Stimulated activated CD4-positive, alpha-beta T cell treated with anti-CD3 and anti-CD28 coated beads, Interleukin-1b, Interleukin-23, amount 100 ng/mL, for 1 hour (primary cell): Measurements from ENCODE around the gene VIPR1.
"Not testable (repeated sequence)": the region's sequence is repeated elsewhere in the genome, so short reads cannot be mapped to it uniquely, and the experiment has no call there.

ENCODE experiments used
- DNase-seq, 2 donors: peaks; one replicate each; pipeline ENCODE4 v3.0.0-alpha.2; 2020; ENCODE audit warnings: low read depth in 2 of 2

VIPR1 gene

GRCh38 chr3:42532229-42532628 is 29.8 kb downstream of the VIPR1 start:
- no peak for DNase-seq

GRCh38 chr3:42533161-42533897 is 30.9 kb downstream of the VIPR1 start:
- DNase-seq = no peak

- no peak for DNase-seq
These were observed 33.7 kb downstream of the VIPR1 start for GRCh38 chr3:42535981-42536784.

- DNase-seq = no peak
These were observed 34.9 kb downstream of the VIPR1 start for GRCh38 chr3:42537350-42537749.

- DNase-seq = peak; percentile 20 to 38
These were observed 37.6 kb downstream of the VIPR1 start for GRCh38 chr3:42539871-42540714.

GRCh38 chr3:42541079-42541478 is 38.6 kb downstream of the VIPR1 start:
- no peak for DNase-seq

- no peak for DNase-seq
These were observed 42.2 kb downstream of the VIPR1 start for GRCh38 chr3:42544492-42545283.

- DNase-seq = no peak
These were observed 42.9 kb downstream of the VIPR1 start for GRCh38 chr3:42545284-42545900.

GRCh38 chr3:42546691-42547213 is 44.3 kb downstream of the VIPR1 start:
- DNase-seq = no peak

- peak; percentile 26 to 50 for DNase-seq
These were observed 45.0 kb downstream of the VIPR1 start for GRCh38 chr3:42547401-42547945.

- DNase-seq = no peak
These were observed 46.7 kb downstream of the VIPR1 start for GRCh38 chr3:42549131-42549530.

- DNase-seq = no peak
These were observed 47.8 kb downstream of the VIPR1 start for GRCh38 chr3:42550250-42550649.

- DNase-seq = no peak
These were observed 50.4 kb downstream of the VIPR1 start for GRCh38 chr3:42552830-42553229.

GRCh38 chr3:42556089-42556632 is 53.7 kb downstream of the VIPR1 start:
- DNase-seq = no peak

GRCh38 chr3:42556817-42557216 is 54.4 kb downstream of the VIPR1 start:
- not testable (repeated sequence) for DNase-seq

GRCh38 chr3:42557854-42558253 is 55.4 kb downstream of the VIPR1 start:
- no peak for DNase-seq

- no peak for DNase-seq
These were observed 59.8 kb downstream of the VIPR1 start for GRCh38 chr3:42562047-42562907.

GRCh38 chr3:42569593-42570142 is 67.2 kb downstream of the VIPR1 start:
- no peak for DNase-seq

GRCh38 chr3:42572278-42572677 is 69.8 kb downstream of the VIPR1 start:
- no peak for DNase-seq
